GM19023 (cell line): ENCODE results near the gene RUSF1.
"Not testable (repeated sequence)": the region's sequence is repeated elsewhere in the genome, so short reads cannot be mapped to it uniquely, and the experiment has no call there.

Experiments used
- ATAC-seq: cut with Tn5 transposase; IDR thresholded peaks from one replicate; pipeline ENCODE4 v1.9.1; 2021; ENCODE audit warnings: mild to moderate bottlenecking, moderate library complexity; ENCODE audit not compliant: unreplicated experiment

RUSF1 gene

GRCh38 chr16:31519759-31520431 lies 11.7 kb upstream of the RUSF1 start:
- ATAC-seq, result no peak

GRCh38 chr16:31517800-31518402 lies 9.7 kb upstream of the RUSF1 start:
- no peak for ATAC-seq

GRCh38 chr16:31513884-31514283 lies 5.7 kb upstream of the RUSF1 start:
- ATAC-seq, result no peak

GRCh38 chr16:31513126-31513525 lies 4.9 kb upstream of the RUSF1 start:
- ATAC-seq, result no peak

- peak; percentile 16 for ATAC-seq
Measured at GRCh38 chr16:31508706-31509195, 560 bp upstream of the RUSF1 start.

- no peak for ATAC-seq
Measured at GRCh38 chr16:31507617-31507928, 618 bp downstream of the RUSF1 start.

GRCh38 chr16:31505483-31505882 lies 2.7 kb downstream of the RUSF1 start:
- ATAC-seq, result peak; percentile 34

GRCh38 chr16:31504159-31504558 lies 4.0 kb downstream of the RUSF1 start:
- ATAC-seq, result no peak

- not testable (repeated sequence) for ATAC-seq
Measured at GRCh38 chr16:31503555-31503954, 4.6 kb downstream of the RUSF1 start.

GRCh38 chr16:31502981-31503380 lies 5.2 kb downstream of the RUSF1 start:
- ATAC-seq, result no peak

GRCh38 chr16:31501966-31502348 lies 6.2 kb downstream of the RUSF1 start:
- ATAC-seq, result no peak

- no peak for ATAC-seq
Measured at GRCh38 chr16:31501226-31501965, 6.8 kb downstream of the RUSF1 start.

GRCh38 chr16:31499928-31500327 lies 8.3 kb downstream of the RUSF1 start:
- ATAC-seq, result no peak

GRCh38 chr16:31498493-31498892 lies 9.7 kb downstream of the RUSF1 start:
- ATAC-seq, result no peak

- ATAC-seq, result no peak
Measured at GRCh38 chr16:31496670-31497069, 11.5 kb downstream of the RUSF1 start.

- no peak for ATAC-seq
Measured at GRCh38 chr16:31493506-31494125, 14.6 kb downstream of the RUSF1 start.

GRCh38 chr16:31491778-31492418 lies 16.3 kb downstream of the RUSF1 start:
- ATAC-seq, result no peak

- ATAC-seq, result no peak
Measured at GRCh38 chr16:31489616-31490584, 18.3 kb downstream of the RUSF1 start.

- ATAC-seq, result no peak
Measured at GRCh38 chr16:31489298-31489564, 19.0 kb downstream of the RUSF1 start.
